H1 (cell line): ENCODE data around the gene IQCE. TPM values are rescaled to one million over a fixed set of nuclear protein-coding genes. Genes with fewer than 3 reads are reported as not detected.

Experiments used
- CEBPB ChIP-seq: IDR thresholded peaks from 2 replicates; pipeline ENCODE4 v1.6.1; 2012; ENCODE audit warnings: low read depth, low read length
- HDAC2 ChIP-seq, 2 experiments: fragments of 300-600 bp in 1 of 2; sonication (generic) in 1 of 2; IDR thresholded peaks; 2 replicates each; pipeline ENCODE4 v1.6.1; 2011 to 2012; ENCODE audit warnings: low read depth in 2 of 2, low read length in 2 of 2, mild to moderate bottlenecking in 2 of 2, moderate library complexity in 2 of 2, borderline replicate concordance in 1 of 2, inconsistent platforms in 1 of 2
- POU5F1 ChIP-seq: IDR thresholded peaks from 2 replicates; pipeline ENCODE4 v1.6.1; 2011; ENCODE audit warnings: low read depth, mild to moderate bottlenecking, low read length, moderate library complexity
- SIN3A ChIP-seq, 2 experiments: IDR thresholded peaks in 1 of 2; conservative IDR thresholded peaks in 1 of 2; 2 replicates each; pipeline ENCODE4 v1.6.1; 2011 to 2012; ENCODE audit warnings: low read length in 2 of 2, improper control_type of control experiment in 1 of 2, low read depth in 1 of 2, mild to moderate bottlenecking in 1 of 2
- USF2 ChIP-seq: IDR thresholded peaks from 2 replicates; pipeline ENCODE4 v1.6.1; 2011; ENCODE audit warnings: low read length, improper control_type of control experiment
- polyA plus RNA-seq, 7 experiments: library from polyadenylated mRNA; depleted of rRNA in 3 of 7; stranded (reverse) in 5 of 7; unstranded in 2 of 7; fragments of >200 nt in 5 of 7; fragments of 200-250 nt in 2 of 7; gene quantifications; 1 replicate in 5 of 7; 2 replicates in 1 of 7; 4 replicates in 1 of 7; pipeline versions ENCODE4 v1.2.1 to v1.2.3, GENCODE V29; 2011 to 2013; ENCODE audit warnings: missing spikeins in 2 of 7, mixed read lengths in 2 of 7
- total RNA-seq: library from RNA; stranded (reverse); fragmentation: NEBNext Ultra II Directional; extraction: Animal tissue kit (Norgen Biotek cat#: 25700); gene quantifications from 2 replicates; pipeline ENCODE4 v1.2.1, GENCODE V29; 2021

The IQCE gene
- total and polyA plus RNA-seq, 2 of the 8 experiments (the other 6 are each of a cell fraction or from before 2014, with no cell fraction given) = 2.2 to 4.9 TPM

GRCh38 chr7:2586326-2587020, 27.7 kb downstream of the IQCE start (continued):
- TF ChIP-seq HDAC2 (IDR thresholded peaks at IDR 0.05; ENCODE audit: borderline replicate concordance in 1 of 2, low read depth in 2 of 2, low read length in 2 of 2) (no peak), POU5F1 (no peak), CEBPB (no peak), USF2 (no peak), SIN3A (conservative IDR thresholded peaks at IDR 0.05 in 1 of 2, IDR thresholded peaks at IDR 0.05 in 1 of 2; ENCODE audit: low read depth in 1 of 2, low read length in 2 of 2) (no peak)
